GM19025 (cell line): ENCODE results near the gene ALPL.
"Not testable (repeated sequence)": the region's sequence is repeated elsewhere in the genome, so short reads cannot be mapped to it uniquely, and the experiment has no call there.

Experiments used
- ATAC-seq: cut with Tn5 transposase; IDR thresholded peaks from one replicate; pipeline ENCODE4 v1.9.1; 2021; ENCODE audit warnings: mild to moderate bottlenecking, low read depth, moderate library complexity; ENCODE audit not compliant: unreplicated experiment

ALPL gene

GRCh38 chr1:21509351-21510112, at the start of gene ALPL:
Gene ALPL (plus strand): TSS chr1:21509423. CDS start chr1:21554082, 44,659 bp downstream.
- no peak for ATAC-seq

DNA sequence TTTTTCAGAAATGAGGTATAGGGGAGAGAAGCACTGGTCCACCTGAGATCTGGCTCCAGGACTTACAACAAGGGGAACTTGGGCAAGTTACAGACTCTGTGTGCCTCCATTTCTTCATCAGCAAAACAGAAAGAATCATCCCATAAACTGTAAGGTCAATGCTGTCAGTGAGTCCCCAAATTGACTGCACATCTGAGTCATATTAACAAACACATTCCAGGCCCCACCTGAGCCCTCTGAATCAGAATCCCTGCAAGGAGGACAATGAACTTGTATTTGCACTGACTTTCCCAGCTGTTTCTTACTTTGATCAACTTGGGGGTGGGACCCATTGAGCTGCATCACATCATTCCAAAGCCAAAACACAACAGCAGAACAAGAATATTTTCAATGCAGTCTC, 44.1 kb upstream of the ALPL start:
- not testable (repeated sequence) for ATAC-seq

GRCh38 chr1:21467946-21468345, 41.3 kb upstream of the ALPL start:
- not testable (repeated sequence) for ATAC-seq

DNA sequence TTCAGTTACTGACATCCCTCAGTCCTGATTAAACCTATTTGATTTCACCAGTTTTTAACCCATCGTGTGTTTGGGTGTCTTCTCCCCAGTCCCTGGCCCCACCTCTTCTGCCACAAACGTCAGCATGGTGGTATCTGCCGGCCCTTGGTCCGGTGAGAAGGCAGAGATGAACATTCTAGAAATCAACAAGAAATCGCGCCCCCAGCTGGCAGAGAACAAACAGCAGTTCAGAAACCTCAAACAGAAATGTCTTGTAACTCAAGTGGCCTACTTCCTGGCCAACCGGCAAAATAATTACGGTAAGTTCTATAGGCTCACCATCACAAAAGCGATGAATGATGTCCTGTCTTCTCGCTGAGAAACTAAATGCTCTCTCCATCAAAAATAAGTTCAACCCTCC, 40.6 kb upstream of the ALPL start:
- no peak for ATAC-seq

DNA sequence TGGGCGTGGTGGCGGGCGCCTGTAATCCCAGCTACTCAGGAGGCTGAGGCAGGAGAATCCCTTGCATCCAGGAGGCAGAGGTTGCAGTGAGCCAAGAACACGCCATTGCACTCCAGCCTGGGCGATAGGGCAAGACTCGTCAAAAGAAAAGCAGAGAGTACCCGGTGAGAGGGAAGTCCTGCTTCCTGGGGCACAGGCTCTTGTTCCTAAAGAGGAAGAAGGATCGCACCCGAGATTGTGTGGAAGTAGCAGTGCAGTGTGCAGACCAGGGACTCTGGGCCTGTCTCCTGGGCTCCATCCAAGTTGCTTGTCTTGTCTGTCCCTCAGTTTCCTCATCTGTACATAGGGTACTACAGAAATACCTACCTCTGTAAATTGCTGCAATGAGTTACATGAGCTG, 39.6 kb upstream of the ALPL start:
- no peak for ATAC-seq

GRCh38 chr1:21472861-21473260, 36.4 kb upstream of the ALPL start:
- no peak for ATAC-seq

DNA sequence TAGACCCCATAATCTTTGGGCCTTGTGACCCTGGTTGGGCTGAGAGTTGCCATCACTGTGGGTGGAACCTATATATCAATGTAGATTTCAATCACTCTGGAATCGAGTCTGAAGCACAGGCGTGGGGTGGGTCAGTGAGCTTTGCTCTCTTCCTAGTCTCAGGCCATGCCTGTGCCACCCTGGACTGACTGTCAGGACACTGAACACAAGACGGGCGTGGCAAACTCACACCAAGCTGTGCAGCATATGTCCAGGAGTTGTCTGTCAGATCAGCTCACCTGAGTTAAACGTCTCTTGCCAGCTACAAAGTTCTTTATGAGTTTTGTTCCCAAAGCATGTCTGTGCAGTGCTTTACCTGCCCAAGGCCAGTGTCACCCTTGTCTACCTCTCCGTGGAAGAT, 30.9 kb upstream of the ALPL start:
- no peak for ATAC-seq

- not testable (repeated sequence) for ATAC-seq
Measured at GRCh38 chr1:21483881-21484280, 25.3 kb upstream of the ALPL start.

DNA sequence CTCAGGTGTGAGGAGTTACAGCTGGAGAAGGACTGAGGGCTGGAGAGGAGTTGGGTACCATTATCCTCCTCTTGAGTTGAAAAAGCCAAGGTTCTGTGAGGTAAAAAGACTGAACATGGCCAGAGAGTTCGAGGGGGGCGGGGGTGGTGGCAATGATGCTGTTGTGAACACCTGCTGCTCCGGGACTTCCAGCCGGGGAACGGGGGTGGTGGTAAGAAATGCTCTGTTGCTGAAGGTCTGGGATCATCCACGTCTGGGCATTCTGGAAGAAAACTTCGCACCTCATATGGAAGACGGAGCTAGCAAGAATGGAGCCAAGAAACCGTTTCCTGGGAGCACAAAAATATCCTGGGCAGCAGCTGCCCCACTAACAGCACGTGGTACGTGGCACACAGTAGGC, 20.1 kb upstream of the ALPL start:
- no peak for ATAC-seq

- no peak for ATAC-seq
Measured at GRCh38 chr1:21490774-21491487, 18.3 kb upstream of the ALPL start.

GRCh38 chr1:21491488-21492355, 17.5 kb upstream of the ALPL start:
- no peak for ATAC-seq

- no peak for ATAC-seq
Measured at GRCh38 chr1:21492356-21492625, 16.9 kb upstream of the ALPL start.

- no peak for ATAC-seq
Measured at GRCh38 chr1:21494196-21494595, 15.0 kb upstream of the ALPL start.

DNA sequence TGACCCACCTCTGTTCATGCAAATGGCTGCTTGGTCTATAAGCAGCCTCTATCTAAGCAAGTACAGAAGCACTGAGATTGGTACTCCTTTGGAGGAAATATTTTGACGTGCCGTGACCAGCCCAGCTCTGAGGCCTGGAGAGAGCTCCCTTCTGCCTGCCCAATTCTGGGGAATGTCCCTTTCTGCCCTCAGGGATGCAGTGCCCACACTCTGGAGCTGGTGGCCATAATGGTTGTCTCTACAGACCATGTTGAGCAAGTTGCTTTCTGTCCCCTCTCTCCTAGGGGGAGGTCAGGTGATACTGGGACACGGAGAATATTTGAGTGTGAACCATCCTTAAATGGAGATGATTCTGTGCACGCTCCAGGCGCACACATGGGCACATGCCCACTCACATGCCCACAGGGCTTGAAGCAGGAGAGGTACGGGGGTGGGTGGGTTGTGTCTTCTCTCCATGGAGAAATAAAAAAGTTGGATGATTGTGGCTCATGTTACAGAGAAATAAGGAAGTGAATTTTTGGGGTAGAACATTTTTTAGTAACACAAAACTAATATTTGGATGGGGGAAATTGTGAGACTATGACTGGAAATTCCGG, 13.9 kb upstream of the ALPL start:
- ATAC-seq, result no peak

DNA sequence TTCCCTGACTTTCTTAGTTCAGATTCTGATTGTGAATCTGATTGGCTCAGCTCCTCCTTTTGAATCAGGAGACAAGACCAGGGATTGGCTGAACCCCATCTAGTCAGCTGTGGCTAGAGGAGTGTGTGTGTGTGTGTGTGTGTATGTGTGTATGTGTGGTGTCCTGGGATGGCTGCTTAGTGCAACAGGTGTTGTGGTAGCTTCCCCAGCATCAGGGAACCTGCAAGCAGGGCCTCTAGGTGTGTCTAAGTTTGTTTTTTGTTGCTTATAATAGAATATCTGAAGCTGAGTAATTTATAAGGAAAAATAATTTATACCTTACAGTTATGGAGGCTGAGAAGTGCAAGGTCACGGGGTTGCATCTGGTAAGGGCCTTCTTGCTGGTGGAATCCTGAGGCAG, 13.2 kb upstream of the ALPL start:
- no peak for ATAC-seq

- ATAC-seq, result no peak
Measured at GRCh38 chr1:21496886-21497285, 12.3 kb upstream of the ALPL start.

DNA sequence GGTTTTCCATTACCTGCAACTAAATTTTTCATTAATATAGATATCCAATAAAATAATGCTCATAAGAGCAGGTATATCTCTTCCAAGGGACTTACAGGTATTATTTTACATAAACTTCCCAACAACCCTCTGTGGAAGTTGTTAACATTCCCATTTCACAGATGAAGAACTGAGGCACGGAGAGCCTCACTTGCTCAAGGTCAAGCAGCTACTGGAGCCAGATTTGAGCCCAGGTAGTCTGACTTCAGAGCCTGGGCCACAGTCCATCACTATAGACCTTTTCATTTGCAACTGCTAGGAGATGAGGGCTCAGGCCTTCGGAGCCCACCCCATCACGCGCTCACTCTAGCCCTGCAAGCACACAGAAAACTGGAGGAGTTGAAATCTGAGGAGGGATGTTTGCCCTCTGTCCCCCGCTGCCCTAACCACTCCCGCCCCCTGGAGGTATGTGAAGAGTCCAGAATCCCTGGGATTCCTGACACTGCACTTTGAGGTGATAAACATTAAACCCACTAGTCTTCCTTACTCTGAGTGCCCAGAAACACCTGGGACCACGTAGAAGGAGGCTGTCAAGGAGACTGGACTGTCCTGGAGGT, 11.7 kb upstream of the ALPL start:
- ATAC-seq, result no peak

DNA sequence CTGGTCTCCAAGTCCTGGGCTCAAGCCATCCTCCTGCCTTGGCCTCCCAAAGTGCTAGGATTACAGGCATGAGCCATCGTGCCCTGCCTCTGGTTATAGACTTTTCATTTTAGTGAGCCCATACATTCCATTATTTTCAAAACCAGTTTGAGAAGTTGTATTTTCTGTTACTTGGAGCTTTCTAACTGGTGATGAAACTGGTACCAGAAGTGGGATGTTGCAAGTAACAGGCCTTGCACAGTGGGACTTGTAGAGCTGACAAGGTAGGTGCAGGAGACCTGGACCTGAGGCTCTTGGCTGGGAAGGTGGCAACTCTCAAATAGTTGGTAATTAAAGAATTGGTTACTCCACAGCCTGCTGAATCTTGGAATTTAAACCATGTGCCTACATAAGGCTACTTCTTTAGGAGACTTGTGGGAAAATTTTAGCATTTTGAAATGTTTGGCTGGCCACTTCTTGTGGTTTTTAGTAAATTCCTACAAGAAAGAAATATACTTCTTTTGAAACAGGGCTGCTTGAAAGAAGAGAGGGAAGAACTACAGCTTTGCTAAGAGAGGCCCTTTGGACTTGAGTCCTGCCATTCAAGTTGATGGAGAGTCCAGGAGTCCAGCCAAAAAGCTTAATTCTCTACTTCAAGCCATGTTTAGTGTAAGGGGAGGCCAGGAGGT, 9.8 kb upstream of the ALPL start:
- ATAC-seq, result no peak

DNA sequence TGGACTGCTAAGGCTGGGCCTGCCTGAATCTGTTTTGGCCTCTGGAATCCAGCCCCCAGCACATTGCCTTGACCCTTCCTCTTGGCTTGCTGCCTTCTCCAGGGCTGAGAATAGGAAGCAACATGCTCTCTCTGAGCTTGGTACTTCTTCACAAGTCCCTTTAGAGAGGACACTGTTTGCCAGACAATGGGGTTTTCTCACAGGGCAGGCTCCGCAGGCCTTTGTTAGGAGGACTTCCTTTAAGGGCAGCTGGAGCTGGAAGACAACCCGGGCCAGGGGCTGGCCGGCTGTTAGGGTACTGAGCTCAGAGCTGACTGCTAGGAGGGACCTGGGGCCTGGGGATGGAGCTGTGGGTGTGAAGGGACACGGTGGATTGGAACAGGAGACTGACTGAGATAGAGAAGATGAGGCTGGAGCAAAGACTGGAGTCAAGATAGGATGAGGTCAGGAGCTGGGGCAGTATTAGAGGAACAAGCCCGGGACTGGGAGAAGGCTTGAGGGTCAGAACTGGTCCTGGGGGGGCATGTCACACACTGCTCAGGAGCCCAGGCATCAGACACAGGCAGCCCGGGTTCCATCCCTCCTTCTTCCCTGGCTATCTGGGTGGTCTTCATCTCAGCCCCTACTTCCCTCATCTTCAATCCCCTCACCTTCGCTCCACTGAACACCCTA, 5.4 kb upstream of the ALPL start:
- ATAC-seq, result no peak

- ATAC-seq, result no peak
Measured at GRCh38 chr1:21506804-21507203, 2.4 kb upstream of the ALPL start.
